K562 (cell line): ENCODE results near the gene NAT14. TPM values are rescaled to one million over a fixed set of nuclear protein-coding genes. Genes with fewer than 3 reads are reported as not detected.

ENCODE experiments used
- CREB1 ChIP-seq, 2 experiments: sonication (generic) in 1 of 2; formaldehyde crosslinking in 1 of 2; IDR thresholded peaks; 2 replicates each; pipeline versions ENCODE4 v1.6.1 to v1.8.0; 2012 to 2022; ENCODE audit warnings: inconsistent platforms in 1 of 2, mild to moderate bottlenecking in 1 of 2, missing genetic modification reagents in 1 of 2, moderate library complexity in 1 of 2
- HCFC1 ChIP-seq: IDR thresholded peaks from 2 replicates; pipeline ENCODE4 v1.6.1; 2012; ENCODE audit warnings: low read depth, low read length, improper control_type of control experiment
- HNRNPL ChIP-seq: fragments of 200-400 bp; formaldehyde crosslinking; IDR thresholded peaks from 2 replicates; pipeline ENCODE4 v1.6.1; 2017; ENCODE audit warnings: low read depth, mild to moderate bottlenecking, low read length
- HNRNPUL1 ChIP-seq: fragments of 200-400 bp; formaldehyde crosslinking; IDR thresholded peaks from 2 replicates; pipeline ENCODE4 v1.6.1; 2017; ENCODE audit warnings: low read length
- IRF1 ChIP-seq: sonication (generic); formaldehyde crosslinking; IDR thresholded peaks from 2 replicates; pipeline ENCODE4 v1.8.0; 2022; ENCODE audit warnings: missing genetic modification reagents, mild to moderate bottlenecking, borderline replicate concordance
- JUNB ChIP-seq: fragments of 450-650 bp; formaldehyde crosslinking; conservative IDR thresholded peaks from 2 replicates; pipeline ENCODE4 v1.4.0; 2020; ENCODE audit warnings: mild to moderate bottlenecking
- KDM1A ChIP-seq, 2 experiments: fragments of 450-650 bp; IDR thresholded peaks; 2 replicates each; pipeline ENCODE4 v1.6.1; 2016; ENCODE audit warnings: mild to moderate bottlenecking in 2 of 2
- L3MBTL2 ChIP-seq: fragments of 450-650 bp; IDR thresholded peaks from 2 replicates; pipeline ENCODE4 v1.6.1; 2016; ENCODE audit warnings: mild to moderate bottlenecking, moderate library complexity
- MTA2 ChIP-seq: fragments of 450-650 bp; IDR thresholded peaks from 2 replicates; pipeline ENCODE4 v1.6.1; 2016; ENCODE audit warnings: low read depth
- MYC ChIP-seq, 2 experiments: fragments of 250-450 bp in 1 of 2; sonication (Bioruptor Pico) in 1 of 2; IDR thresholded peaks; 2 replicates each; pipeline versions ENCODE4 v1.5.1 to v1.6.1; 2012 to 2021; ENCODE audit warnings: low read depth in 2 of 2, borderline replicate concordance in 1 of 2, improper control_type of control experiment in 1 of 2, low read length in 1 of 2, mild to moderate bottlenecking in 1 of 2, moderate library complexity in 1 of 2
- NBN ChIP-seq: fragments of 450-650 bp; IDR thresholded peaks from 2 replicates; pipeline ENCODE4 v1.6.1; 2016; ENCODE audit warnings: low read depth, mild to moderate bottlenecking
- NCOA4 ChIP-seq: fragments of 450-650 bp; IDR thresholded peaks from 2 replicates; pipeline ENCODE4 v1.6.1; 2018; ENCODE audit warnings: mild to moderate bottlenecking; ENCODE audit not compliant: partially characterized antibody
- NR3C1 ChIP-seq: sonication (generic); formaldehyde crosslinking; IDR thresholded peaks from 2 replicates; pipeline ENCODE4 v1.8.1; 2022; ENCODE audit warnings: missing genetic modification reagents
- OTX1 ChIP-seq: fragments of 450-650 bp; formaldehyde crosslinking; IDR thresholded peaks from 2 replicates; pipeline ENCODE4 v1.4.0; 2022; ENCODE audit warnings: mild to moderate bottlenecking
- PHTF2 ChIP-seq: fragments of 250-450 bp; sonication (Bioruptor Pico); IDR thresholded peaks from 2 replicates; pipeline ENCODE4 v1.5.0; 2021; ENCODE audit warnings: mild to moderate bottlenecking
- PRDM10 ChIP-seq: fragments of 450-650 bp; IDR thresholded peaks from 2 replicates; pipeline ENCODE4 v1.6.1; 2018; ENCODE audit not compliant: partially characterized antibody
- RCOR1 ChIP-seq, 2 experiments: IDR thresholded peaks; 2 replicates each; pipeline ENCODE4 v1.6.1; 2012; ENCODE audit warnings: low read depth in 2 of 2, low read length in 2 of 2, borderline replicate concordance in 1 of 2, improper control_type of control experiment in 1 of 2
- SUPT5H ChIP-seq: fragments of 450-650 bp; IDR thresholded peaks from 2 replicates; pipeline ENCODE4 v1.6.1; 2016
- TBP ChIP-seq: optimal IDR thresholded peaks from 2 replicates; pipeline ENCODE3; 2011; ENCODE audit warnings: low read depth, low read length, improper control_type of control experiment
- TCF7L2 ChIP-seq: fragments of 150-350 bp; IDR thresholded peaks from 2 replicates; pipeline ENCODE4 v1.6.1; 2016; ENCODE audit warnings: low read depth, mild to moderate bottlenecking, low read length, moderate library complexity
- ZBTB49 ChIP-seq: sonication (generic); formaldehyde crosslinking; IDR thresholded peaks from 2 replicates; pipeline ENCODE4 v1.8.0; 2022; ENCODE audit warnings: missing genetic modification reagents, mild to moderate bottlenecking, borderline replicate concordance
- ZNF668 ChIP-seq: fragments of 250-450 bp; sonication (Bioruptor Pico); IDR thresholded peaks from 2 replicates; pipeline ENCODE4 v1.8.0; 2022; ENCODE audit warnings: mild to moderate bottlenecking, inconsistent platforms
- polyA plus RNA-seq, 8 experiments: library from polyadenylated mRNA; depleted of rRNA in 4 of 8; stranded (reverse) in 5 of 8; unstranded in 3 of 8; fragments of >200 nt; fragmentation: Nextera tagmentation in 2 of 8; fragmentation: Illumina TruSeq in 1 of 8; extraction: Ambion mirVana in 2 of 8; extraction: Trizol in 1 of 8; gene quantifications; 2 replicates each; pipeline versions ENCODE4 v1.2.1 to v1.2.3, GENCODE V29; 2011 to 2014; ENCODE audit warnings: inconsistent platforms in 1 of 8, missing spikeins in 1 of 8
- total RNA-seq, 7 experiments: library from RNA; depleted of rRNA in 6 of 7; stranded (reverse); fragments of >200 nt in 6 of 7; fragmentation: Illumina TruSeq in 2 of 7; extraction: Trizol in 2 of 7; gene quantifications; 2 replicates each; pipeline versions ENCODE4 v1.2.1 to v1.2.3, GENCODE V29; 2011 to 2021; ENCODE audit warnings: low replicate concordance in 1 of 7

The NAT14 gene
- total and polyA plus RNA-seq, 9 of the 15 experiments (the other 6 are each of a cell fraction or from before 2014, with no cell fraction given), result 2.4 to 77.0 (median 26.7) TPM

- TF ChIP-seq IRF1 (CRISPR knock-in tag) (no peak), MYC (IDR thresholded peaks at IDR 0.05; ENCODE audit: low read depth, low read length) (peak; percentile 31), MYC (CRISPR knock-in tag; IDR thresholded peaks at IDR 0.05; ENCODE audit: borderline replicate concordance, low read depth) (no peak), KDM1A (IDR thresholded peaks at IDR 0.05) (peak in 1 of 2 experiments; percentile 58; a peak in 2 of 4 replicates), TBP (peak; percentile 20), PRDM10 (no peak), JUNB (CRISPR knock-in tag) (no peak), CREB1 (IDR thresholded peaks at IDR 0.05) (peak; percentile 96), CREB1 (CRISPR knock-in tag; IDR thresholded peaks at IDR 0.05) (peak; percentile 98), NCOA4 (no peak), RCOR1 (IDR thresholded peaks at IDR 0.05; ENCODE audit: borderline replicate concordance in 1 of 2, low read depth in 2 of 2, low read length in 2 of 2) (peak in 1 of 2 experiments; percentile 83; a peak in 2 of 4 replicates), NBN (peak; percentile 22; the same call in 1 of the 2 replicates), MTA2 (peak; percentile 24; the same call in 1 of the 2 replicates), PHTF2 (CRISPR knock-in tag) (no peak), HNRNPUL1 (no peak), SUPT5H (peak; percentile 39; the same call in 1 of the 2 replicates), HNRNPL (no peak), TCF7L2 (no peak), ZBTB49 (CRISPR knock-in tag) (no peak), NR3C1 (no peak), OTX1 (CRISPR knock-in tag) (no peak), ZNF668 (no peak), HCFC1 (peak; percentile 47), L3MBTL2 (peak; percentile 31; the same call in 1 of the 2 replicates)
Observed at GRCh38 chr19:55516878-55517620, 32.1 kb downstream of the NAT14 start (continued).
